HG03571 (cell line): ENCODE measurements around the gene HSD17B1.

ENCODE experiments used
- ATAC-seq: cut with Tn5 transposase; IDR thresholded peaks from one replicate; pipeline ENCODE4 v1.9.1; 2021; ENCODE audit not compliant: unreplicated experiment

Gene HSD17B1

DNA sequence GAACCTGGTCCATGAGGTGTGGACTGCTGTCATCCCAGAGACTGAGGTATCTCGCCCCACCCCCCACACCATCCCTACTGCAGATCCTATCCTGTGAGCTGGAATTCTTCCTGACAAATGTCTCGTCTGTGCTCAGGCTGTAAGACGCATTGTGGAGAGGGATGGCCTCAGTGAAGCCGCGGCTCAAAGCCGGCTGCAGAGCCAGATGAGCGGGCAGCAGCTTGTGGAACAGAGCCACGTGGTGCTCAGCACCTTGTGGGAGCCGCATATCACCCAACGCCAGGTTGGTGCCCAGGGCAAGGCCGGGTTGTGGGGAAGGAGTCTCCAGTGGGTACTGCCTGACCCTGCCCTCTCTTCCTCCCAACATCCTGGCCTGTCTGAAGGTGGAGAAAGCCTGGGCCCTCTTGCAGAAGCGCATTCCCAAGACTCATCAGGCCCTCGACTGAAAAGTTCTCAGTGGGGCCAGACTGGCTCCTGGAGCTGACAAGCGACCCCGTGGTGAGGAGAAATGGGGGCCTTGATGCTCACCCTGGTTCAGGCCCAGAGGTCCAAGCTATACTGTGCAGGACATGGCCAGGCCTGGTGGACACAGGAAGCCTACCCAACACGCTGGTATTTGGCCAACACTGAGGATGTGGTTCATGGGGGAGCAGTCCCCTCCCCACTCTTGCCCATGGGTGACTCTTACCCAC is 12.9 kb downstream of the HSD17B1 start:
- no peak for ATAC-seq

DNA sequence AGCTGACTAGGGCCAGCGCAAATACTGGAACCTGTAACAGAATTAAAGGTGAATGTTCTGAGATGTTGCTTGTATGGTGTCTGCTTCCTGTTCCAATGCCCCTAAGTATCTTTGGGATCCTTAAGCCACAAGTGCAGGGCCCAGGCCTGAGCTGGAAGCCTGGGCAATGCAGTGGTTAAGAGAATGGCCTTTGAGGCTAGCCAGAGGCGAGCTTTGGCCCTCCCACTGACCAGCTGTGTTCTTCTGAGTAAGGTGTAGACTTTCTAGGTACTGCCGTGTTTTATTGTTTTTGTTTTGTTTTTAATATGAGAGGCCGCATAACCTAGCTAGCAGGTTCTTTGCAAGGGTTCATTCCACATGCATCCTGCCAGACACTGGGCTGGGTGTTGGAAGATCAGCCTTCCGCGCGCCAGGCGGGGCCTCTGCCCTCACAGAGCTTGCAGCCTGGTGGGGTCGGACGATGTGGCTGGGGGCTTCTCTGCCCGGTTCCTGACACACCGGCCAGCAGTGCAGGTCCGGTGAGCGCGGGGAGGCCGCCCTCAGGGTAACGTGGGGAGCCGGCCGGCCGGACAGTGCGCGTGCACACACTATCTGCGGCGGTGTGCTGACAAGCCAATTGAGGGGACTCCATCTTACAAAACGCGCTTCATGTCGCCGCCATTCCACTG is 13.6 kb downstream of the HSD17B1 start:
- no peak for ATAC-seq

- ATAC-seq, result peak; percentile 47
Measured at GRCh38 chr17:42566883-42567573, 14.3 kb downstream of the HSD17B1 start, which contains the start of gene MLX. Gene MLX, plus strand, starts transcription at chr17:42567100. Its CDS starts 25 bp downstream, at chr17:42567125.

DNA sequence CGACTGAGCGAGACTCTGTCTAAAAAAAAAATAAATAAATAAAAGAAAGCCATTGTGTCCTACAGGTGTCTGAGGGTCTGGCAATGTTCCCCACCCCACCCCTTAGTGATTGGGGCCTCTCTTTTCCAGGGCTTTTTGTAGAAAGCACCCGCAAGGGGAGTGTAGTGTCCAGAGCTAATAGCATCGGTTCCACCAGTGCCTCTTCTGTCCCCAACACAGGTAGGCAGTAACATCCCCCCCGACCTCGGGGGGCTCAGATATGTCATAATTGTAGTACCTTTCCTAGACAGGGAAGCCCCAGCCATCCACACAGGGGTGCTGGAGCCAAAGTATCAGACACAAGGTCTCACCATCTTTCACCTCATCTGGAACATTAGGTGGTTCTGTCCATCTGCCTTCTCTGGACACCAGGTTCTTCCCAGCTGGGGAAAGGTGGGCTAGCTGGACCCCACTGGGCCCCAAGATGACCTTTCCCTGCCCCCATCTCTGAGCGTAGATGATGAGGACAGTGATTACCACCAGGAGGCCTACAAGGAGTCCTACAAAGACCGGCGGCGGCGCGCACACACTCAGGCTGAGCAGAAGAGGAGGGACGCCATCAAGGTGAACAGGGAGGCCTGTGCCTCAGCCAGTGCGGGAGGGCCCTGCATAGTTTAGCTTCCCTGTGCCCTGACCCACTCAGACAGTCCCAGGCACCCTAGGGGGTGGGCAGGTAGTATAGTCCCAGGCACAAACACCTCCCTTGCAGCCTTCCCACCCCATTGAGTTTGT is 15.8 kb downstream of the HSD17B1 start:
- no peak for ATAC-seq

DNA sequence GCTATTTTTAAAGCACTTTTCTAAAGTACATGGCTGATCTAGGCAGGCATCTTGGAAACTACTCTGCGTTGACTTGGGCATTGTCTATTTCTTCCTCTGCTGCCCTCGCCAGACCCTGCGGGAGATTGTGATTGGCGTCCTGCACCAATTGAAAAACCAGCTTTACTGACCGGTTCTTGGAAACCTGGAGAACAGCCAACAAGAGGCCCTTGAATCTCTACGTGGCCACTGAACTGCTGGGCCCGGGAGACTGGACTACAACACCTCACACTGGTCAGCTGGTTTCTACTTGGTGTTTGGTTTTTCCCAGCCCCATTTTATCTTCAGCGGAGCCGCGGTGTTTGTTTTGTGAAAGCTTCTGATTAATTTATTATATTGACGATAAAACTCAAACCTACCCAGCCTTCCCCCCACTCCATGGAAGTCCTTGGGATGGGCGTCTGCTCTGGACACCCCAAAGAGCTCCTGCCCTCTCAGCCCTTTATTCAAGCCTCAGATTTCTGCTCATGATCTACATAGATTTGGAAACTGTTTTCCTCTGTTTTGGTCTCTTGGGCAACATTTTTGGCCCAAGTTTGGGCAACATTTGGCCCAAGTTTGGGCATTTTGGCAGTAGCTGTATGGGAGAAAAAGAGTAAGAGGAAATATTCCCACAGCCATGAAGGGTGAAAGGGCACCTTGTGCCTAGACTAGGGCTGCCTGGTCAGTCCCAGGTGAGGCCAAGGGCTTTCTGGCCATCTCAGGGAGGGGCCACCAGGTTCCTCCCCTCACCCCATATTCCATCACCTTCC is 18.9 kb downstream of the HSD17B1 start:
- ATAC-seq, result no peak

- ATAC-seq, result no peak
Measured at GRCh38 chr17:42573095-42573494, 20.4 kb downstream of the HSD17B1 start.

GRCh38 chr17:42574463-42574862 is 21.7 kb downstream of the HSD17B1 start:
- no peak for ATAC-seq

DNA sequence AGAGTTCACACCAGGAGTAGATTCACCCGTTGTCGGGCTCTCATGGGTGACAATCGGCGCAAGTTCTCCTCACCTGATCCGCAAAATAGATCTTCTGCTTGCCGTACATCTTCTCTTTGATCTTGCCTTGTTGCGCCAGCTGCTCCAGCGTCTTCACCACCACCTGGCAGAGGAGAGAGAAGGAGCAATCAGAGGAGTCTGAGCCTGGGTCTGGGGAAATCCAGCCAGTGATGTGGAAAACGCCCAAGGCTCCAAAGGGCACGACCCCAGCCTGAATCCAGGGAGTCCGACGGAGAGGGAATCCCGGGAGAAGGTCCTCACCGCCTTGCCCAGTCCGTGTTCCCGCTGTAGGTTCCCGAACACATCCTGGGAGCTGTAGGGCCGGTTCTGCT is 24.4 kb downstream of the HSD17B1 start:
- ATAC-seq, result no peak

DNA sequence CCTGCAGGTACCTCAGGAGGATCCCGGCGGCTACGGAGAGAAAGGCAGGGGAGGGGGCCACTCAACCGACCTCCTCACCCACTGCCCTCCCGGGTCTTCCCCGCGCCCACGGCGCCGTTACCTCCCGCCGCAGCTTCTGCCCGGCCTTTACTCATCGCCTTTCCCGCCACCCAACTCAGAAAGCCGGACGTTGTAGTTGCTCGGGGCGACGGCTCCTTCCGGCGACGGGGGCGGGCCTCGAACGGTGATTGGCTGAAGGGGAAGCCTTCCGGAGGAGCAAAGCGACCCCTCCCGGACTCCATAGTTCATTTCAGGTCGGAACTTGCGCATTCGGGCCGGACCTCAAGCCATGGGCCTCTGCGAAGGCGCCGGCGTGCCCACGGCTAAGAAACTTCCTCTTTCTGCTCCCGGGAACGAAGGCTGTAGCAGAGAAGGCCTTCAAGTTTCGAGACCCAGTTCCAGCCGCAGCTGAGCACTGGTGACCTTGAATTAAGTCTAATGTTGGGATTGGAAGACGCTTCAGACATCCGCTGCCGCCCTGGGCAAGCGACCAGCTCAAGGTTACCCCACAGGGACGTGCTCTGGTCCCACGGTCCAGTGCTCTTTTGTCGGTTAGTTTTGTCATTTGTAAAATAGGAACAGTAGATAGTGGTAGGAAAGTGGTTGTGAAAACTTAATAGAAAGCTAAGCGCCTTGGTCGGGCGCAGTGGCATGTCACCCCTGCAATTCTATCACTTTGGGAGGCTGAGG is 25.0 kb downstream of the HSD17B1 start, which contains the start of gene PSMC3IP:
PSMC3IP (minus strand) TSS at position 198 of the 750 bp plus-strand sequence; CDS start at position 155, 43 bp downstream.
- ATAC-seq, result peak; percentile 65

DNA sequence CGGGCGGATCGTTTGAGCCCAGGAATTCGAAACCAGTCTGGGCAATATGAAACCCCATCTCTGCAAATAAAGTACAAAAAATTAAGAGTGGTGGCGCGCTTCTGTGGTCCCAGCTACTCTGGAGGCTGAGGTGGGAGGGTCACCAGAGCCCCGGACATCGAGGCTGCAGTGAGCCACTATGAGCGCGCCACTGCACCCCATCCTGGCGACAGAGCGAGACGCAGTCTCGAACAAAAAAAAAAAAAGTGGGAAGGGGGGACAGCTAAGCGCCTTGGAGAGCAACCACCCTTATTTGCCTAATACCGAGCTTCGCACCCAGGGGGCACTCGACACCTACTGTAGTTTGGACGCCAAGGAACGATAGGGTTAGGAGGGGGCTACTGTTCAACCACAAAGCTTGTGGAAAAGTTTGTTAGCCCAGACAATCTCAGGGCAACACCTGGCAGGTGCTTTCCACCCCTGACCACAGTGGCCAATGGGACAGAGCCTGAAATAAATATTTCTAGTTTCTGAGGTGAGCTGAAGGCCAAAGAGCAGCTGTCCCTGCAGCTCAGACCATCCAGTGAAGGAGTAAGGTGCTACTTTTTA is 25.7 kb downstream of the HSD17B1 start:
- ATAC-seq, result no peak

- no peak for ATAC-seq
Measured at GRCh38 chr17:42579794-42580551, 27.2 kb downstream of the HSD17B1 start.

- ATAC-seq, result no peak
Measured at GRCh38 chr17:42581744-42582270, 29.1 kb downstream of the HSD17B1 start.

DNA sequence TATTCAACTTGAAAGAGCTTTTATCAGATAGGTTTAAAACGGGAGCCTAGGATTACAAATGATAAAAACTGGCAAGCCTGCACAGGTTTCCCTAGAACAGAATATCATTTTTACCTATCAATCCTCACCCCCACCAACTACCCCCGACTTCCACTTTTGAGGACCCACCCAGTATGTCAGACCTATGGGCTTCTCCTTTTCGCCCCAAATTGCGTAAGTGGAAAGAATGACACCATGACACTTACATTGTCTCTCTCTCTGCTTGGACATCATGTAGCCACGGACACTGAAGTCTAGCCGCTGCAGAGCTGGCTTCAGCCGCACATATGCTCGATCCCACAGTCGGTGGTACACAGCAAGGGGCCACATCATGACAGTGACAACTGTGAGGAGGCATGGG is 32.2 kb downstream of the HSD17B1 start:
- ATAC-seq, result no peak

DNA sequence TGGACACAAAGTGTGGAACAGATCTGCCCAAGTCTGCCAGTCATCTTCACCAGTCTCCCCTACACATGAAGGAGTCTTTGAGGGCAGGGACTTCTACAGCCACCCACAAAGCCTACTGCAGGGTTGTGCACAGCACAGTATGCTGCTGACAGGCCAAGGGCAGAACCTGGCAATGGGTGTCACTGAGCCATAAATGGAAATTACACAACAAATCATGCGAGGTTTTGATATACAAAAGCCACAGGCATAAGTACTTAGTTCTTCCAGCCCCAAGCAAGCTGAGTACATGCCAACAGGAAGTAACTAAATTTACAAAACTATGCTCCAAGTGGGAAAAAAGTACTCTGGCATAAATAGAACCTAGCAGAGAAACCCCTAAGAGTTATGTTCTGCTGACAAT is 32.6 kb downstream of the HSD17B1 start:
- no peak for ATAC-seq

DNA sequence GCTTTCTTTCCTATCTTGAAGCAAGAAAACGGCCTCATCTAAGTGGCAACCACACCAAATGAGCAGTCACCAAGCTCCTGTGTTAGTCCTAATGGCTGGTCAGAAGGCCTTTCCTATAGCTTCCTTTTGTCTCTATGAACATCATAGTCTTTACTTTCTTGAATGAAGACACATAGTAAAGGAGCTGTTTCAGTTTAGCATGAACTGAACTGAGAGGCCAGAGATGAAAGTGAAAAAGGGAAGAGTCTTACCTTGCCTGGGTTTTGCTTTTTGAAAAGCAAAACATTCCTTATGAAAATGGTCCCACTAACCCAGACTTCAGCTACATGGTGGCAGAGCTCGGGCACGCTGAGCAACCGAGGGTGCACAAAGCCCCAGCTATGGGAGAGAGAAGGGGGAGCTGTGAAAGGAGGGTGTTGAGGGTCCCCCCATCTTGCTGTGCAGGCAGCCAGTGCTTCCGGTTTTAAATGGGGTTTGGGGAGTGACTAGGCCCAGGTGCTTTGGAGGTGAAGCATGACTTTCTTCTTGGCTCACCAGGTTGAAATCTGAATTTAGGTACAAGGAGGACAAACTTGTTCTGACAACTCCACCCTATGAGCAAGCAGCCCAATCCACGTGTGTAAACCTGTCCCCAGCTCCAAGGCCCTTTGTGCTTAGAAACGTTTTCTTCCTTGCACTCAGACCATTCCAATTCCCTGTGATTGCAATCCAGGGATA is 33.9 kb downstream of the HSD17B1 start:
- no peak for ATAC-seq

DNA sequence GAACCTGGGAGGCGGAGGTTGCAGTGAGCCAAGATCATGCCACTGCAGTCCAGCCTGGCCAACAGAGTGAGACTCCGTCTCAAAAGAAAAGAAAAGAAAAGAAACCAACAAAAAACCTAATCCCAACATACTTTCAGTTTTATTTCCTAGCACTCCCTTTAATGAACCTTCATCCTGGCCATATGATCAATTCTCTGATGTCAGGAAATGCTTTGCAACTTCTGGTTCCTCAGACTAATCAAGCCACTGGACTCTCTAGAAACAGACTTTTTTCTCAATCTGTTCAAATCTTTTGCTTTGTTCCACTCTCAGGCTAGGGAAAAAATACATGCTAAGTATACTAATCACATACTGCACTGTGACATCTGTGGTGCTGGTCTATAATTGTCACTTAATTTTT is 38.2 kb downstream of the HSD17B1 start:
- no peak for ATAC-seq

- no peak for ATAC-seq
Measured at GRCh38 chr17:42591411-42591810, 38.7 kb downstream of the HSD17B1 start.

DNA sequence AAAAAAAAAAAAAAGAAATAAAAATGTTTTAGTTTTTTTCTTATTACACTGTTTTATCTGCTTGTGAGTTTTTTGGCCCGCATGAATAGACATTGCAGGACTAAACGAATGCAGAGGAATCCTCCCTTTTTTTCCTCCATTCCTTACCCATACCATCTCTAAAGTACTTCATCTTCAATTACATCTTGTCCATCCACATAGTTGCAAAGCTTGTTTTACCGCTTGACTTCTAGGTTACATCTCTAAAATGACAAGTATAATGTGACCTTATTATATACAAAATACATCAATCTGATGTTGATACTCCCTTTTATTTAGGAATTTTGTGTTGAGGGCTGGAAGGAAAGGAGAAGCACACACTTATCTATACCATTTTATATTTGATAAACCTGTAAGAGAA is 43.7 kb downstream of the HSD17B1 start:
- ATAC-seq, result no peak
